GM18498 (cell line): ENCODE measurements around the gene AP5B1.

Source experiments
- ATAC-seq: cut with Tn5 transposase; IDR thresholded peaks from one replicate; pipeline ENCODE4 v1.9.1; 2021; ENCODE audit warnings: mild to moderate bottlenecking, moderate library complexity; ENCODE audit not compliant: unreplicated experiment

Gene AP5B1

GRCh38 chr11:65786786-65787636, 6.2 kb upstream of the AP5B1 start, which contains the start of gene OVOL1:
Gene OVOL1 (plus strand): TSS chr11:65787063. CDS start chr11:65787374, 311 bp downstream.
- no peak for ATAC-seq

- ATAC-seq, result no peak
Observed at GRCh38 chr11:65786008-65786785, 5.4 kb upstream of the AP5B1 start.

- no peak for ATAC-seq
Observed at GRCh38 chr11:65785319-65786007, 4.7 kb upstream of the AP5B1 start.

GRCh38 chr11:65782816-65783228, 2.0 kb upstream of the AP5B1 start:
- no peak for ATAC-seq

GRCh38 chr11:65781962-65782815, 1.4 kb upstream of the AP5B1 start:
- no peak for ATAC-seq

- ATAC-seq, result peak; percentile 35
Observed at GRCh38 chr11:65781152-65781961, 581 bp upstream of the AP5B1 start.

- peak; percentile 61 for ATAC-seq
Observed at GRCh38 chr11:65779919-65780769, 632 bp downstream of the AP5B1 start.

GRCh38 chr11:65779669-65779918, 1.2 kb downstream of the AP5B1 start:
- no peak for ATAC-seq

- no peak for ATAC-seq
Observed at GRCh38 chr11:65778901-65779668, 1.7 kb downstream of the AP5B1 start.

- no peak for ATAC-seq
Observed at GRCh38 chr11:65778431-65778900, 2.3 kb downstream of the AP5B1 start.

GRCh38 chr11:65777821-65778361, 2.9 kb downstream of the AP5B1 start:
- ATAC-seq, result no peak

GRCh38 chr11:65777241-65777640, 3.5 kb downstream of the AP5B1 start:
- ATAC-seq, result no peak

GRCh38 chr11:65776710-65777141, 4.0 kb downstream of the AP5B1 start:
- ATAC-seq, result no peak

GRCh38 chr11:65776196-65776595, 4.6 kb downstream of the AP5B1 start:
- ATAC-seq, result no peak

- no peak for ATAC-seq
Observed at GRCh38 chr11:65774525-65775306, 6.1 kb downstream of the AP5B1 start.

- no peak for ATAC-seq
Observed at GRCh38 chr11:65773784-65774411, 6.9 kb downstream of the AP5B1 start.
